ENCODE results near the gene ARHGAP9. TPM values are rescaled to one million over a fixed set of nuclear protein-coding genes. Genes with fewer than 3 reads are reported as not detected.

Gene ARHGAP9
- total and polyA plus RNA-seq, 8 donors: 2.3 to 28.1 (median 6.7) TPM; not detected in 1

DNA sequence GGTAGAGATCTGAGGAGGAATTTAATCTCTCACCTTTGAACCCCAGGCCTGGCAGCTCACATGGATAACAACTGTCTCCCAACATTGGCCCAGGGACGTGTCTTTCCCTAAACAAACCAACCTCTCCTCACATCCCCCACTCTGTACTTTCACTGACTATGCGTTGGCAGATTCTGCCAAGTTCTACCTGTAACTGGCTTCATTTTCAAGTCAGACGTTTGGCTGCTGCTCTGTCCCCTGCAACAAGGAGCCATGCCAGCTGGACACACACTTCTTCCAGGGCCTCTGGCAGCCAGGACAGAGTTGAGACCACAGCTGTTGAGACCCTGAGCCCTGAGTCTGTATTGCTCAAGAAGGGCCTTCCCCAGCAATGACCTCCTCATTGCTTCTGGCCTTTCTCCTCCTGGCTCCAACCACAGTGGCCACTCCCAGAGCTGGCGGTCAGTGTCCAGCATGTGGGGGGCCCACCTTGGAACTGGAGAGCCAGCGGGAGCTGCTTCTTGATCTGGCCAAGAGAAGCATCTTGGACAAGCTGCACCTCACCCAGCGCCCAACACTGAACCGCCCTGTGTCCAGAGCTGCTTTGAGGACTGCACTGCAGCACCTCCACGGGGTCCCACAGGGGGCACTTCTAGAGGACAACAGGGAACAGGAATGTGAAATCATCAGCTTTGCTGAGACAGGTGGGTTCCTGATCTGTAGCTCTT is 45.0 kb downstream of the ARHGAP9 start, which contains the start of gene INHBC:
INHBC (plus strand) TSS at position 268 of the 707 bp plus-strand sequence; CDS start at position 371, 103 bp downstream.
- peak in 1 of 2 donors; percentile 20 for DNase-seq
- Histone ChIP-seq H3K27me3 (no peaks in the 10 kb centered on the region), H3K9me3 (no peaks in the 10 kb centered on the region), H3K4me3 (no peak within 1 kb of the TSS), H3K27ac (no peak within 1 kb of the TSS), H3K36me3 (no peaks in the 10 kb centered on the region), H3K4me1 (peaks cover 4 to 11% (median 9%) of the 10 kb centered on the region in 4 donors)
- intact Hi-C loops (cut with DNase I; ENCODE audit: low total_unique reads): no loop called here
- WGBS, 5 donors: 66 to 73% (median 70%) methylated on average over 6 to 8 of the region's 8 CpGs
- no peak for TF ChIP-seq EP300 (IDR thresholded peaks at IDR 0.05)
- TF ChIP-seq CTCF (IDR thresholded peaks at IDR 0.05): no peak
- TF ChIP-seq POLR2AphosphoS5 (IDR thresholded peaks at IDR 0.05): no peak
- TF ChIP-seq POLR2A (IDR thresholded peaks at IDR 0.05): no peak

GRCh38 chr12:57433370-57433769 is 46.3 kb downstream of the ARHGAP9 start:
- intact Hi-C loops (cut with DNase I; ENCODE audit: low total_unique reads): no loop called here

GRCh38 chr12:57431654-57432188 is 47.9 kb downstream of the ARHGAP9 start:
- 62 to 73% (median 70%) methylated on average over 11 of the region's 11 CpGs for WGBS, 5 donors
- H3K36me3 ChIP-seq: no peaks in the 10 kb centered on the region
- intact Hi-C loops (cut with DNase I; ENCODE audit: low total_unique reads): no loop called here
- H3K4me1 ChIP-seq: peaks cover 9 to 26% (median 18%) of the 10 kb centered on the region in 4 donors
- H3K27me3 ChIP-seq: no peaks in the 10 kb centered on the region
- H3K27ac ChIP-seq: peak overlapping the region in 4 of 5 donors; percentile 91 to 99 (median 96)
- TF ChIP-seq POLR2AphosphoS5 (IDR thresholded peaks at IDR 0.05) (no peak), CTCF (IDR thresholded peaks at IDR 0.05) (no peak), POLR2A (IDR thresholded peaks at IDR 0.05) (no peak)
- DNase-seq: peak in 1 of 2 donors; percentile 21
- H3K4me3 ChIP-seq: peak overlapping the region; percentile 67 to 83 (median 76)
- H3K9me3 ChIP-seq: no peaks in the 10 kb centered on the region

More at GRCh38 chr12:57433370-57433769, 46.3 kb downstream of the ARHGAP9 start:
- 68 to 99% (median 85%) methylated on average over 3 of the region's 3 CpGs for WGBS, 5 donors
- Histone ChIP-seq H3K27ac (no peak overlapping the region), H3K4me1 (peaks cover 9 to 24% (median 17%) of the 10 kb centered on the region in 4 donors), H3K9me3 (no peaks in the 10 kb centered on the region), H3K4me3 (no peak overlapping the region), H3K27me3 (no peaks in the 10 kb centered on the region), H3K36me3 (no peaks in the 10 kb centered on the region)
- DNase-seq: peak in 1 of 2 donors; percentile 3
- TF ChIP-seq CTCF (IDR thresholded peaks at IDR 0.05) (no peak), POLR2A (IDR thresholded peaks at IDR 0.05) (no peak), POLR2AphosphoS5 (IDR thresholded peaks at IDR 0.05) (no peak), EP300 (IDR thresholded peaks at IDR 0.05) (no peak)

DNA sequence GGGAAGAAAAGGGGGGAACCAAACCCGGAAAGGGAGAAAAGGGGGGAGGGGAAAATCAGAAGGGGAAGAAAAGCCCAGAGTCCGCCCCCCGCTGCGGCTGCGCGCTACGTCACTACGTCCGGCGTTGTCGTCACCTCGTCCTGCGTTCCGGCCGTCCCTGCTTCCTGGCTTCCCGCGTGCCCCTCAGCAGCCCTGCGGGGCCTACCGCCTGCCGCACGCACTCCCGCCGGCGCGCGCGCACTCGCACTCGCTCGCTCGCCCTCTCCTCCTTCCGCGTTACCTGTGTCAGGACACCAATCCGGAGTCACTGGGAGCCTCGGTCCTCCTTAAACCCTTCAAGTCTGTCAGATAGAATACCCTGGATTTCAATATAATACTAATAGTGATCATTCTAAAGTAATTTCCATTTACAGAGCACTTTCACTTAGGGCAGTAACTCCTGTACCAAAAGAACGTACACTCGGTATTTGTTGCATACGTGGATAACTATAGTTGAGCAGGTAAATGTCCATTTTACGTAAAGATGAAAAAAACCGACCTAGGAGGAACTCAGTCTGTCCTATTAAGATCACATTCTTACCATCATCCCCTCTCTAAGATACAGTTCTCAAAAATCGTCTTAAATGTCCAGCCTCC is 48.6 kb downstream of the ARHGAP9 start, which contains the start of gene R3HDM2:
R3HDM2 (minus strand) TSS at position 113 of the 636 bp plus-strand sequence. CDS start 120,615 bp downstream, outside the sequence.
- TF ChIP-seq EP300 (IDR thresholded peaks at IDR 0.05): no peak
- TF ChIP-seq POLR2A (IDR thresholded peaks at IDR 0.05): peak in 2 of 4 donors; percentile 78 to 79
- peak; percentile 98 to 99 (median 99) for TF ChIP-seq POLR2AphosphoS5 (IDR thresholded peaks at IDR 0.05)
- Histone ChIP-seq H3K27ac (peak within 1 kb of the TSS; percentile 91 to 99 (median 95)), H3K36me3 (no peaks in the 10 kb centered on the region), H3K27me3 (no peaks in the 10 kb centered on the region), H3K4me3 (peak within 1 kb of the TSS; percentile 67 to 83 (median 76)), H3K9me3 (no peaks in the 10 kb centered on the region), H3K4me1 (peaks cover 9 to 26% (median 18%) of the 10 kb centered on the region in 4 donors)
- WGBS, 5 donors: 0 to 1% (median 1%) methylated on average over 37 to 41 of the region's 41 CpGs
- DNase-seq: peak; percentile 98 to 99
- intact Hi-C loops (cut with DNase I; ENCODE audit: low total_unique reads): no loop called here

Data from stomach (tissue), 9 donors.